T-helper 2 cell treated with Interferon-gamma antibody and Interleukin-4, amounts not matched to agents 5 μg/mL and 100 μg/mL, for 36 hours (primary cell): ENCODE measurements around the gene KCNC4.

ENCODE experiments used
- DNase-seq: peaks from one replicate; pipeline ENCODE4 v3.0.0; 2021; ENCODE audit warnings: low spot score
- H3K27ac Mint-ChIP-seq: one replicate; pipeline ENCODE4 v1.8.0; 2021; ENCODE audit warnings: mild to moderate bottlenecking, mixed read lengths
- H3K27me3 Mint-ChIP-seq: one replicate; pipeline ENCODE4 v1.8.0; 2021; ENCODE audit warnings: low read depth, mixed read lengths
- H3K36me3 Mint-ChIP-seq: one replicate; pipeline ENCODE4 v1.8.0; 2021; ENCODE audit warnings: low read depth, mixed read lengths
- H3K4me1 Mint-ChIP-seq: one replicate; pipeline ENCODE4 v1.8.0; 2021; ENCODE audit warnings: low read depth, mixed read lengths
- H3K4me3 Mint-ChIP-seq: one replicate; pipeline ENCODE4 v1.8.0; 2022; ENCODE audit warnings: mild to moderate bottlenecking, moderate library complexity, mixed read lengths
- H3K9me3 Mint-ChIP-seq: one replicate; pipeline ENCODE4 v1.8.0; 2021; ENCODE audit warnings: mixed read lengths

Gene KCNC4

DNA sequence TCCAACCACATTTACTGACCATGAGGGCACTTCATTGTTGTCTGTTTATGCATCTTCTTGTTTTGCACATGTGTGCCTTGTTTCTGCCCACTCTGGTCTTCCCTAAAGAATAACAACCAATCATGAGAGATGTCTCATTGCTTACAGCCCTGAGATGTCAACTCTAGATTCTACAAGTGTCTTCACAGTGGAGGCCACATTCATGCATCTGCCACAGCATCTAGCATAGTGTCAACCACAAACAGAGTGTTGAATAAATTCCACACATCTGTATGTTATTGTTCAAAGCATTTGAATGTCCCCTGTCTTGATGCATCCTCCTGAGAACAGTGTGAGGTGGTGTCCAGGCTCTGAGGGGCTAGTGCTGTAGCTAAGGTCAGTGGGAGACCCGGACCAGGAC lies 43.1 kb downstream of the KCNC4 start:
- DNase-seq: no peak
- Mint-ChIP-seq H3K4me3 (no peak overlapping the region), H3K9me3 (no peaks in the 10 kb centered on the region), H3K4me1 (no peaks in the 10 kb centered on the region), H3K36me3 (no peaks in the 10 kb centered on the region), H3K27me3 (no peaks in the 10 kb centered on the region), H3K27ac (no peak overlapping the region)

DNA sequence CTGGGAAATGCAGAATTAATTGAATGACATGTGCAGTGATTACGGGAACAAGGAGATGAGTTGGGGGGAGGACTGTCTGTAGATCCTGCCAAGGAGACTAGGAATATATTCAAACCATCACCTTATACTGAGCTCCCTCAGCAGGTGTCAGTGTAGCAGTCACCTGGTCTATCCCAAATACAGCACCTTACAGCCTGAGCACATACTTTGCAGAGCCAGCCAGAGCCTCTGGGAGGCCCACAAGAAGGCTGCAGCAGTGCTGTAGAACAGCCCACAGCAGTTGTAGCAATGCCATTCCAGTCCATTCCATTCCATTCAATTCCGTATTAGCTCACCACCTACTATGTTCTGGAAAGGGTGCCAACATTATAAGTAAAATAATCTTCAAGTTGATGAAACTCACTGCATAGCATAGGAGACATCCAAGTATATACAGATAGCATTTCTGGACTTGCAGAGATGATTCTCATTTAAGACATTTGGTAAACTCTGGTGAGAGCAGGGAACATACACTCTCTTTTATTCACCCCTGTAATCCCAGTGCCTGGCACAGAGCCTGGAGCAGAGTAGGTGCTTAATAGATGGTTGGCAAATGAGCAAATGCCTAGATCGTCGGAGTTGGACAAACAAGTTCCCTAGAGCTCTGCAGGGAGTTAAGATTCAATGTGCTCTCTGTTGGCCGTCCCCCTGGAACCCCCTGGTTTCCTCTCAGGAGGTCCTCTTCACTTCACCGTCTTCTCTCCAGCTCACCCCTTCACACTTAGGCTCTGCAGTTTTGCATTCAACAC lies 44.7 kb downstream of the KCNC4 start:
- Mint-ChIP-seq H3K9me3 (no peaks in the 10 kb centered on the region), H3K4me1 (peaks cover 3% of the 10 kb centered on the region), H3K36me3 (no peaks in the 10 kb centered on the region), H3K27me3 (peaks cover 2% of the 10 kb centered on the region), H3K27ac (no peak overlapping the region), H3K4me3 (no peak overlapping the region)
- no peak for DNase-seq

DNA sequence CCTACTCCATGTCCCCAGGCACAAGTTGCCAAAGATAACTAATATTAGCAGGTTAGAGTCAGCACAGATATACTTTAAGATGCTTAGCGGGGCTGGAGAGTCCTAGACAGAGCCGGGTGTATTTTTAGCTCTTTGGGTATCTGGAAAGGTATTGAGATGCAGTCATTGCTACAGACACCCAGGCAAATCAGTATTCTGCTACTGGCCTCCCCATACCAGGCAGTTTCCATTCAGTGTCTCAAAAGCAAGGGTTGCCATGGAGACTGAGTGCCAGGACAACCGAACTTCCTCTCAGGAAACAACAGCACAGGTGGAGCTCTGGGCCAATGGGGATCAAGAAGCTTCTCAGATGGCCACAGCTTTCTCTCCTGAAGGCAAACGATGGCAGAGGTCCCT lies 45.3 kb downstream of the KCNC4 start:
- H3K4me1 Mint-ChIP-seq: peaks cover 4% of the 10 kb centered on the region
- no peak overlapping the region for H3K4me3 Mint-ChIP-seq
- no peak for DNase-seq
- H3K27me3 Mint-ChIP-seq: peaks cover 3% of the 10 kb centered on the region
- no peaks in the 10 kb centered on the region for H3K9me3 Mint-ChIP-seq
- no peaks in the 10 kb centered on the region for H3K36me3 Mint-ChIP-seq
- no peak overlapping the region for H3K27ac Mint-ChIP-seq

DNA sequence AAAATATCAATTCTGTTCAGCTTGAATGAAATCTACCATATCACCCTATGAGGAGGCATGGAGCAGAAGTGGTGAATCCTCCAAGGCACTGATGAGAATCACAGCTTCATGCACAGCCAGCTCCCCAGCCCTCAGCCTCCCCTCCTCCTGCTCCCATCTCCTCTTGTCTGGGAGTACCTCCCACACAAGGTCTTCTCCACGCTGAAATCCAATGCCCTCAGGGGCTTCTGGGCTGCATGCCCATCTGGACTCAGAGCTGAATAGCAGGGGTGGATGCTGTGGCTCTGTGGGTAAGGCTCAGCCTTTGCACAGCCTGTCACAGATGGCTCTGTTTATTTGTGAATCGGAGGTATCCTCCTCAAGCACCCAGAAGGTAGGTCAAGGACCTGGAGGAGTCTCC lies 48.6 kb downstream of the KCNC4 start:
- no peak for DNase-seq
- Mint-ChIP-seq H3K4me1 (peaks cover 4% of the 10 kb centered on the region), H3K4me3 (no peak overlapping the region), H3K36me3 (no peaks in the 10 kb centered on the region), H3K27ac (no peak overlapping the region), H3K9me3 (no peaks in the 10 kb centered on the region), H3K27me3 (peaks cover 9% of the 10 kb centered on the region)

DNA sequence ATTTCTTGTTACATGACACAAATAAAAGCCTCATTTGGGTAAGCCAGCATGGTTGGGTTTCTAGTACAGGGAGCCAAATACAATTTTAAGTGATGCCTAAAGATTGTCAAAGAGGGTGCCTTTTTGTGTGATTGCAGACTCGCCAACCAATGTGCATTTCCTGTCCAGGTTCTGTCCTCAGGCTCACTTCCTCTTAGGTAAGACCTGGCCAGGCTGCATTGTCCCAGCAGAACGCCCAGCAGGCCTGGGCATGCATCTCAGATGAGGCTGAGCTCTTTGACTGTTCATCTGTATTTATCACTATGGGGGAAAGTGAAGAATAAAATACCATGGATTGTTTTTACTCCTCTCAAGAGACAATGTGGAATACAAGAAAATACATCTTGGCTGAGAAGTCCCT lies 49.7 kb downstream of the KCNC4 start:
- DNase-seq: no peak
- H3K27me3 Mint-ChIP-seq: peaks cover 9% of the 10 kb centered on the region
- H3K9me3 Mint-ChIP-seq: no peaks in the 10 kb centered on the region
- H3K27ac Mint-ChIP-seq: no peak overlapping the region
- H3K36me3 Mint-ChIP-seq: no peaks in the 10 kb centered on the region
- peaks cover 4% of the 10 kb centered on the region for H3K4me1 Mint-ChIP-seq
- H3K4me3 Mint-ChIP-seq: no peak overlapping the region
